GM18907 (cell line): ENCODE measurements around the gene ZBTB20.
"Not testable (repeated sequence)": the region's sequence is repeated elsewhere in the genome, so short reads cannot be mapped to it uniquely, and the experiment has no call there.

Experiments
- ATAC-seq: cut with Tn5 transposase; IDR thresholded peaks from one replicate; pipeline ENCODE4 v1.9.1; 2021; ENCODE audit warnings: mild to moderate bottlenecking, moderate library complexity; ENCODE audit not compliant: unreplicated experiment

Gene ZBTB20

DNA sequence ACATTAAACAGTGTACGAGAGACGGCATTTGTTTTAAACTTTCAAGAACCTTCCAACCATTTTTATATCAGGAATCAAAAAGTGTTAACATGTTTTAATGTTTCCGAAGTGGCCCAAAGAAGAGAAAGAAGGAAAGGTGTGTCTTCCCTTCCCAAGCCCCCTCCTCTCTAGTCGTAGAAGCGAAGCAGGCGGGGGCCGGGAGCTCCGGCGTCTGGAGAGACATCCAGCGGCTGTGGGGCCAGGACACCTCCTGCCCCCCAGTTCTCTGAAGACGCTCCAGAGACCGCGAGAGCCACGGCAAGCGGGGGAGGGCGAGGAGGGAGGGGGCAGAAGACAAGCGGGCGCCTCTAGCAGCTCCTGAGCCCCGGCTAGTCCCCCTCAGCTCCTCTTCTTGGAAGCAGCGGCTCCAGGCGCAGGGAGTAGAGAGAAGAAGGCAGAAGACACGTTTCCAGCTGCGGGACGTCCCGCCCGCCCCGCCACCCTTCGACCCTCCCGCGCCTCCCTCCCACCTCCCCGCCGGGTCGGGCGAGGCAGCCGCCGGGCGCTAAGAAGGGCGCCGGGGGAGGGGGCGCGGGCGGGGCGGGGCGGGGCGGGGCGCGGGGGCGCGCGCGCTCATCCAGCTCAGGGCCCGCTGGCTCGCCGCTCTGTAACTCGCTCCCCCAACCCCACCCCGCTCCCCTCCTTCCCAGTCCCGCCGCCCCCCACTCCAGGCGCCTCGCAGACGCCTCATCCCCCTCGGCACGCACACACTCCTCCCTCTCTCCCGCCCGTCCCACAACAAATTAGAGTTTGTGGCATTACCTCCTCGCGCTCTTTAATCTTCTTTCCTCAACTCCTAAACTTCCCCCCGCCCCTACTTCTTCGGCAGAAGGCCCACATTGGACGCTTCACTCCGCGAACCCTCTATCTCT, at the start of gene ZBTB20:
ZBTB20 (minus strand) TSS at position 871 of the 911 bp plus-strand sequence.
- peak; percentile 32 for ATAC-seq

DNA sequence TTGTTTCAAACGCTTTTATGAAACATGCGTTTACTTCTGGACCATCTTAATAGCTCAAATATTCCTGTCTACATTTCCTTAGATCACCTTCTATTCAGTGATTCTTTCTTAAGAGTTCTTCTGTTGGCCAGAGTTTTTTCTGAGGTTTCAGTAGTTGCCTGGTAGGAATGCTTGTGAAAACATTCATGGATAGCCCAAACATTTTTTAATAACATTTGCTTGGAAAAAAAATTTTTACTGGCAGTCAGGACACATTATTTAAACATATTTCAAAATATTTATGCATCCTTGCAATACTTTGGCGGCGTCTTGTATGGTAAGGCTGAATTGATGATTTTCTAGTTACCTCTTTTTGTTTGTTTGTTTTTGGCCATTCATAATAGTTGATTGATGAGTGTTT, 47.4 kb upstream of the ZBTB20 start:
- no peak for ATAC-seq

- no peak for ATAC-seq
These were observed 43.7 kb upstream of the ZBTB20 start for GRCh38 chr3:115190747-115191146.

- ATAC-seq, result peak; percentile 100
These were observed 40.2 kb upstream of the ZBTB20 start for GRCh38 chr3:115187149-115187757.

- peak; percentile 58 for ATAC-seq
These were observed 39.5 kb upstream of the ZBTB20 start for GRCh38 chr3:115186351-115187148.

GRCh38 chr3:115184859-115185572, 37.9 kb upstream of the ZBTB20 start:
- not testable (repeated sequence) for ATAC-seq

DNA sequence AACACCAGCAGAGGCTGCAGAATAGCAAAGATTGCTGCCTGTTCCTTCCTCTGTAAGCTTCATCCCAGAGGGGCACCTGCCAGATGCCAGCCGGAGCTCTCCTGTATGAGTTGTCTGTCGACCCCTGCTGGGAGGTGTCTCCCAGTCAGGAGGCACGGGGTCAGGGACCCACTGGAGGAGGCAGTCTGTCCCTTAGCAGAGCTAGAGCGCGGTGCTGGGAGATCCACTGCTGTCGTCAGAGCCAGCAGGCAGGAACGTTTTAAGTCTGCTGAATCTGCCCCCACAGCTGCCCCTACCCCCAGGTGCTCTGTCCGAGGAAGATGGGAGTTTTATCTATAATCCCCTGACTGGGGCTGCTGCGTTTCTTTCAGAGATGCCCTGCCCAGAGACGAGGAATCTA, 31.8 kb upstream of the ZBTB20 start:
- not testable (repeated sequence) for ATAC-seq

DNA sequence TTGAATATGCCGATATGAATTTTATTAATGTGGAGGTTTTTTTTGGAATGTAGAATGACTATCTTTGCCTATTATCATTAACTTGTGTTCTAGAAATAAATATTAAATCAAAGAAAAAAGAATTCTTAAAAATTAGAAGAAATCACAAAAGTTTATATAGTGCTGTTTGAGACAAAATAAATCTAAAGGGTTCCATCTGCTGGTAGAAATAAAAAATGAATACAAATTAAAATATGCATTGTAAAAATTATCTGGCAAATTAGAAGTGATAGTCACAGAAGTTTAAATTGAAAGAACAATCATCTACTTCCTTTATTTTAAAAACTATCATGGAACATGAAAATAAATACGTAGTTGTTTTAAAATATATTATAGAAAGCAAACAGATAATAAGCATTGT, 22.7 kb upstream of the ZBTB20 start:
- no peak for ATAC-seq

DNA sequence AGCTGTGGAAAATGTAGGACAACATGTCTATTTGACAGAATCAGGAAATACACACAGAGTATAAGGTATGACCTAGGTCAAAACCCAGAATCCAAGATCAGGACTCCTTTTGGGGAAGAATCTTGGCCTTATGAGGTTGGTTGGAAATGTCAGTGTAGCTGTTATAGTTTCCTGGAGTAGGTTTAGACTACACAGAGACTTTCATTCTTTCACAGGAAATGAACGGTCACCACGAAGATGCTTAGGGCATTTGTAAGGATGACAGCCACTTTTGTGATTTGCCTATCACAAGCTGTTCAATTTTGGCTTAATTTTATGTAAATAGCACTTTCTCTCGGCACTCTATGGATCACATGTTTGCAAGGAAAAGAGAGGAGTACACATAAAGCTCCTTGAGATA, 18.6 kb upstream of the ZBTB20 start:
- ATAC-seq, result no peak

GRCh38 chr3:115165266-115165665, 18.2 kb upstream of the ZBTB20 start:
- ATAC-seq, result no peak

DNA sequence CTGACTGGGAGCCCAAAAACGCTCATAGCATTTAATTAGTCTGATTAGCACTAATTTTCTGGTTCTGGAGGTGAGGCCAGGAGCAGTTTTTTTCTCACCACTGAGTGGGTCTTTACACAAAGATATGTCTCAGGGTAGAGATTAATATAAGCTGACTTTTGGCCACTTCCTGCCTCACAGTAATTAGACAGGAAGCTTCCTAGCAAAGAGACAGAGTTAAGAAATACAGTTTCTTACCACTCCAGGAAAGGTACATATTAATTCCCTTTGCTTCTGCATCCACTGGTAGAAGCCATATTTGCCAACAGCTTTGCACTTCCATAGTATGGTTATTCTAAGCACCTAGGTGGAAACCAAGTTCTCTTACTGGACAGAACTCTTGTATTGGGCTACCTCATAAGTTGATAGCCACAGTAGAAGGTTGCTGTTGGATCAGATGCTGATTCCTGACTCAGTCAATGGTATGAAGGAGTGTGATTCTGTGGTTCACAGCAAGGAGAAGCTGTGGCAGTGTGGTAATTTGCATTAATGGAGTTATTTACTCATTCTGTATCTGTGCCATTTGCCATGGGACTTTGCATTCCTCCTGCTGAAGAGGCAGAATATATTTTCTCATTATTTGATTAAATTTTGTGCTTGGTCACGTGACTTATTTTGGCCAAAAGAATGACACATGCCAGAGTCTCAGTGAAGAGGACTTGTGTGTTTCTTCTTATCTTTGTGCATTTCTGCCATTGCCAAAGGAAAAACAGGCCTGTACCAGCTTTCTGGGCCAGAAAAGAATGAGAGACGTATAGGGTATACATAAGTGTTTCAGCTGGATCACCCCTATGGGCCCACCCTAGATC, 17.5 kb upstream of the ZBTB20 start:
- ATAC-seq, result no peak

- ATAC-seq, result no peak
These were observed 15.7 kb upstream of the ZBTB20 start for GRCh38 chr3:115162759-115163158.

GRCh38 chr3:115161866-115162265, 14.8 kb upstream of the ZBTB20 start:
- ATAC-seq, result no peak

DNA sequence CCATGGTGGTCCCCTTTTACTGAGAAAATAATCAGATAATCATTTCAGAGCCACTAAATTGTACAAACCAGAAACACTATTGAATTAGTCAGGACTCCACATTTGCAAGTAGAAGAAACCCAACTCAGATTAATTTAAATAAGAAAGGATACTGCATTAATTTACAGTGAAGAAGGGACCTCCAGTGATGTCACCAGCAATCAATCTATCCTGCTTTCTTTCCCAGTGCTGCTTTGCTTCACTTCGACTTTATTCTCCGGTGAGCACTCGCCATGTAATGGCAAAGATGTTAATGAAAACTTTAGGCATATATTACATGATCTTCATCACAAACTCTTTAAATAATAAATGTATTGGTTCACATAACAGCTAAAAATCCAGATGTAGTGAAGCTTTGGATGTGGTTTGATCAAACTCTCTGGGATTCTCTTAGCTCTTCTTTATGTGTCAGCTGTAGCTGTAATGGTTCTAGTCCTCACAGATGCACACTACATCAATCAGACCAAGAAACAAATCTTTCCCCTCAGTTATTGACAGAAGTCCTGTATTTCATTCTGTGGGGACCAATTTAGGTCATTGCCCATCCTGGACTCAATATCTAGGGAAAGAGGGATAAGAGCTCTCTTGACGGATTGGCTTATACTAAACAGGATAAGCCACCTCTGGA, 14.2 kb upstream of the ZBTB20 start:
- ATAC-seq, result no peak

DNA sequence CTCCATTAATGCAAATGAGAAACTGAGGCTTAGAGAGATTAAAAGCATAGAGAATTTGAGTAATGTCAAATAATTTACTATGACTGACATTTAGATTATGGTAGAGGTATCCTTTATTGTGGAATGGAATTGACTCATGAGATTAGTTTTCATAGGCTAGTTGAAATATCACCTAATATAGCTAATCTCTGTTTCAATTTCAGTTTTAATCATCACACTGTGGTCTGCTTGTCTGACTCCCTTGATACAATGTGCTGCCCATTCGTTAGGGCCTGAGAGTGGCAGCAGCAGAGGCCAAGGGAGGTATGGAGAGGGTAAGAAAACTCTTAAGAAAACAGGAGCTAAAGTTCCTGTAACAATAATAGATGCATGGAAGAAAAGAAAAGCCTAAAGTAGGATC, 13.2 kb upstream of the ZBTB20 start:
- peak; percentile 100 for ATAC-seq

DNA sequence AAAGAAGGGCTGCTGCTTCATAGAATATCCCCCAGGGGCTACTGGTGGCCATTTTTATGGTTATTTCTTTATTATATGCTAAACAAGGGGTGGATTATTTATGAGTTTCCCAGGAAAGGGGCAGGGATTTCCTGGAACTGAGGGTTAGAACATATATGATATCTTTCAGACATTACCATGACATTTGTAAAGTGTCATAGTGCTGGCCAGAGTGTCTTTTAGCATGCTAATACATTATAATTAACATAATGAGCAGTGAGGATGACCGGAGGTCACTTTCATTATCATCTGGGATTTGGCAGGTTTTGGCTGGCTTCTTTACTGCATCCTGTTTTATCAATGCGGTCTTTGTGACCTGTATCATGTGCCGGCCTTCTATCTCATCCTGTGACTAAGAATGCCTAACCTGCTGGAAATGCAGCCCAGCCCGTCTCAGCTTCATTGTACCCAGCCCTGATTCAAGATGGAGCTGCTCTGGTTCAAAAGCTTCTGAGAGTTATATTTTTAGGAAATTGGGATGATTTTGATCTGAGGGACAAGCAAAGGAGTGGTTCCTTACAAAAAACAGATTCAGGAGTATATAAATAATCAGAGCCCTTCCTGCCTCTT, 9.1 kb upstream of the ZBTB20 start:
- ATAC-seq, result no peak

DNA sequence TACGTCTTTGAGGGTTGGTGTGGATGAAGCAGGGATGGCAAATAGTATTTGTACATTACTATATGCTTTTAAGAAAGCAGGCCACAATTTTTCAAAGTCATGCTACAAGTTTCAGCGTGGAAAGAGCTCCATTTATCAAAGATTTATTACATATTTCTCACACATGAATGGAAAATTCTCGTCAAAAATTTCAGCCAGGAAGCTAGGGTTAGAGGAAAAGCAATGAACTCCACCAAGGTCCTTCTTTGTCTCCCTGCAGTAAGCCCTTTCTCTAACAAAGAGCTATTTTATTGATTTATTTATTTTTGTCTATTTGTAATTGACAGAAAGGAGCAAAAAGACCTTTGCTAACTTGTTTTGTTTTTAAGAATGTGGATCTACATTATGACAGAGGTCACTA, 7.5 kb upstream of the ZBTB20 start:
- ATAC-seq, result no peak

DNA sequence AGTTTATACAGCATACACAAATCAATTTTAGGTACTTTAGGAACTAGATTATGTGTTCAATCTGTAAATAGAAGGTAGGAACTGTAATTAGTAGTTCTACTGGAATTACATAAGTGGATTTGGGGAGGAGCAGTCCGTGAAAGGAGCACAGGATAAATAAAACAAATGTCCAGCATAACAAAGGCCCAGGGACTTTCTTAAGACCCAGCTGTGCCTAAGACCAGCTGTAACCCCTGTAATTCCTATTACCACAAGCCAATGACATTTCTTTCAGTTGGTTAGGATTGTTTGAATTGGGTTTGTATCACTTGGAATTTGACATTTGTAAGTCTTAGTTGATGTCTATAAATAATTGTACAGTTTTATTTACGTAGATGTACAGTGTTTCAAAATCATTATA, 4.8 kb upstream of the ZBTB20 start:
- ATAC-seq, result no peak
